SK-N-SH (cell line): ENCODE measurements around the gene SPATA13. TPM values are rescaled to one million over a fixed set of nuclear protein-coding genes. Genes with fewer than 3 reads are reported as not detected.
A peak's percentile ranks its signal among the peaks of the same experiment; 100 is the strongest.

Source experiments
- CTCF ChIA-PET: fragments of 300-600, 350-600 bp; formaldehyde crosslinking; extraction: SDS; loops from one replicate; lab custom pipeline; 2021; lab: Yijun Ruan, JAX
- POLR2A ChIA-PET: fragments of 350-600 bp; sonication (Branson Sonifier 250); formaldehyde crosslinking; extraction: SDS; loops from one replicate; lab custom pipeline; 2020; ENCODE audit warnings: antibody characterized with exemption, inconsistent platforms; lab: Yijun Ruan, JAX
- DNase-seq: peaks from one replicate; pipeline ENCODE4 v3.0.0; 2012
- H2AFZ ChIP-seq: fragments of 200-600 bp; sonication (generic); 2 replicates; pipeline ENCODE4 v1.8.1; 2016; ENCODE audit warnings: antibody characterized with exemption, mild to moderate bottlenecking, low read depth
- H3F3A ChIP-seq: fragments of 200-600 bp; sonication (generic); replicated peaks from 2 replicates; pipeline ENCODE3; 2016; ENCODE audit warnings: antibody characterized with exemption, mild to moderate bottlenecking; ENCODE audit not compliant: insufficient read depth
- H3K27ac ChIP-seq, 2 experiments: fragments of 200-500 bp in 1 of 2; fragments of 200-600 bp in 1 of 2; sonication (Bioruptor generic) in 1 of 2; sonication (generic), shearing (Covaris generic) in 1 of 2; 2 replicates each; pipeline versions ENCODE4 v1.5.1 to v1.6.1; 2014 to 2016; ENCODE audit warnings: low read depth in 2 of 2, inconsistent platforms in 1 of 2, low read length in 1 of 2, mild to moderate bottlenecking in 1 of 2, mixed read lengths in 1 of 2
- H3K27me3 ChIP-seq: fragments of 200-600 bp; sonication (generic), shearing (Covaris generic); 2 replicates; pipeline ENCODE4 v1.6.1; 2016; ENCODE audit warnings: mixed run types; ENCODE audit not compliant: insufficient read depth
- H3K36me3 ChIP-seq, 2 experiments: fragments of 200-500 bp in 1 of 2; fragments of 200-600 bp in 1 of 2; sonication (Bioruptor generic) in 1 of 2; sonication (generic) in 1 of 2; replicated peaks in 1 of 2; 2 replicates each; pipeline versions ENCODE3 to v1.5.1; 2014 to 2016; ENCODE audit warnings: low read length in 1 of 2, mild to moderate bottlenecking in 1 of 2; ENCODE audit not compliant: insufficient read depth in 2 of 2, control insufficient read depth in 1 of 2
- H3K4me1 ChIP-seq, 2 experiments: fragments of 200-500 bp in 1 of 2; fragments of 200-600 bp in 1 of 2; sonication (Bioruptor generic) in 1 of 2; sonication (generic), shearing (Covaris generic) in 1 of 2; 2 replicates each; pipeline versions ENCODE4 v1.5.1 to v1.6.1; 2014 to 2016; ENCODE audit warnings: low read depth in 1 of 2, low read length in 1 of 2, mixed run types in 1 of 2; ENCODE audit not compliant: insufficient read depth in 2 of 2, control insufficient read depth in 1 of 2
- H3K4me2 ChIP-seq: fragments of 200-600 bp; sonication (generic), shearing (Covaris generic); 2 replicates; pipeline ENCODE4 v1.6.1; 2017; ENCODE audit warnings: mixed run types
- H3K4me3 ChIP-seq, 2 experiments: fragments of 200-500 bp in 1 of 2; fragments of 200-600 bp in 1 of 2; sonication (Bioruptor generic) in 1 of 2; sonication (generic), shearing (Covaris generic) in 1 of 2; 2 replicates each; pipeline versions ENCODE4 v1.5.1 to v1.8.1; 2014 to 2016; ENCODE audit warnings: low read depth in 2 of 2, inconsistent platforms in 1 of 2, low read length in 1 of 2, mild to moderate bottlenecking in 1 of 2, mixed read lengths in 1 of 2, moderate library complexity in 1 of 2
- H3K79me2 ChIP-seq: fragments of 200-600 bp; sonication (generic); 2 replicates; pipeline ENCODE4 v1.8.1; 2017; ENCODE audit warnings: mild to moderate bottlenecking; ENCODE audit not compliant: insufficient read depth
- H3K9ac ChIP-seq: fragments of 200-600 bp; sonication (generic); 2 replicates; pipeline ENCODE4 v1.6.1; 2017; ENCODE audit warnings: mixed run types
- H3K9me2 ChIP-seq: fragments of 200-600 bp; sonication (generic); 2 replicates; pipeline ENCODE4 v1.6.1; 2017; ENCODE audit warnings: mixed run types
- H3K9me3 ChIP-seq: fragments of 200-600 bp; sonication (generic); 2 replicates; pipeline ENCODE4 v1.6.1; 2017; ENCODE audit warnings: mixed run types, mild to moderate bottlenecking, moderate library complexity
- H4K20me1 ChIP-seq: fragments of 200-600 bp; sonication (generic); 2 replicates; pipeline ENCODE4 v1.6.1; 2017; ENCODE audit warnings: mild to moderate bottlenecking, mixed run types; ENCODE audit not compliant: insufficient read depth
- CHD2 ChIP-seq: fragments of 150-350 bp; IDR thresholded peaks from 2 replicates; pipeline ENCODE4 v1.6.1; 2018; ENCODE audit warnings: low read length; ENCODE audit not compliant: partially characterized antibody
- ELF1 ChIP-seq: IDR thresholded peaks from 2 replicates; pipeline ENCODE4 v1.4.0; 2012
- EP300 ChIP-seq, 2 experiments: IDR thresholded peaks; 2 replicates each; pipeline versions ENCODE4 v1.4.0 to v1.6.1; 2012; ENCODE audit warnings: borderline replicate concordance in 1 of 2, low read depth in 1 of 2, low read length in 1 of 2
- EZH2phosphoT487 ChIP-seq: fragments of 200-600 bp; sonication (generic); IDR thresholded peaks from 2 replicates; pipeline ENCODE4 v1.6.1; 2017; ENCODE audit warnings: low read depth, mixed run types, mild to moderate bottlenecking, antibody characterized with exemption, moderate library complexity, borderline replicate concordance
- FOSL2 ChIP-seq: IDR thresholded peaks from 2 replicates; pipeline ENCODE4 v1.4.0; 2012; ENCODE audit warnings: low read depth, mild to moderate bottlenecking, moderate library complexity, borderline replicate concordance
- FOXJ3 ChIP-seq: sonication (generic); formaldehyde crosslinking; IDR thresholded peaks from 2 replicates; pipeline ENCODE4 v1.5.1; 2020; ENCODE audit warnings: mild to moderate bottlenecking, missing genetic modification reagents
- FOXM1 ChIP-seq: IDR thresholded peaks from 2 replicates; pipeline ENCODE4 v1.4.0; 2012; ENCODE audit warnings: low read depth, mild to moderate bottlenecking
- GABPA ChIP-seq: IDR thresholded peaks from 2 replicates; pipeline ENCODE4 v1.4.0; 2012; ENCODE audit warnings: low read depth, mild to moderate bottlenecking
- GATA2 ChIP-seq: sonication (generic); formaldehyde crosslinking; IDR thresholded peaks from 2 replicates; pipeline ENCODE4 v1.5.0; 2020; ENCODE audit warnings: mild to moderate bottlenecking, missing genetic modification reagents
- JUND ChIP-seq: IDR thresholded peaks from 2 replicates; pipeline ENCODE4 v1.4.0; 2012
- MEF2A ChIP-seq: IDR thresholded peaks from 2 replicates; pipeline ENCODE4 v1.4.0; 2012; ENCODE audit warnings: low read depth, borderline replicate concordance
- MXI1 ChIP-seq: IDR thresholded peaks from 2 replicates; pipeline ENCODE4 v1.6.1; 2012; ENCODE audit warnings: mild to moderate bottlenecking, low read depth, low read length, improper control_type of control experiment
- NFIC ChIP-seq: IDR thresholded peaks from 2 replicates; pipeline ENCODE4 v1.4.0; 2012; ENCODE audit warnings: borderline replicate concordance
- NRF1 ChIP-seq: IDR thresholded peaks from 2 replicates; pipeline ENCODE4 v1.6.1; 2012; ENCODE audit warnings: low read depth, mild to moderate bottlenecking, low read length
- PBX3 ChIP-seq: IDR thresholded peaks from 2 replicates; pipeline ENCODE4; 2012
- POLR2AphosphoS5 ChIP-seq: IDR thresholded peaks from 2 replicates; pipeline ENCODE4 v1.6.1; 2012; ENCODE audit warnings: low read depth, low read length
- RAD21 ChIP-seq: IDR thresholded peaks from 2 replicates; pipeline ENCODE4 v1.6.1; 2012; ENCODE audit warnings: mild to moderate bottlenecking, low read length
- SIN3A ChIP-seq: IDR thresholded peaks from 2 replicates; pipeline ENCODE4 v1.6.1; 2012; ENCODE audit warnings: low read depth, mild to moderate bottlenecking, low read length, moderate library complexity, borderline replicate concordance
- SMC3 ChIP-seq: IDR thresholded peaks from 2 replicates; pipeline ENCODE4 v1.6.1; 2012; ENCODE audit warnings: low read depth, low read length, improper control_type of control experiment
- TAF1 ChIP-seq: IDR thresholded peaks from 2 replicates; pipeline ENCODE4 v1.6.1; 2012; ENCODE audit warnings: low read depth, mild to moderate bottlenecking, low read length, moderate library complexity, borderline replicate concordance
- TCF12 ChIP-seq: IDR thresholded peaks from 2 replicates; pipeline ENCODE4 v1.4.0; 2012
- TEAD4 ChIP-seq: IDR thresholded peaks from 2 replicates; pipeline ENCODE4 v1.4.0; 2012; ENCODE audit warnings: mild to moderate bottlenecking, borderline replicate concordance; ENCODE audit not compliant: insufficient read depth
- USF1 ChIP-seq: IDR thresholded peaks from 2 replicates; pipeline ENCODE4 v1.4.0; 2012; ENCODE audit warnings: low read depth, borderline replicate concordance
- ZBTB33 ChIP-seq: IDR thresholded peaks from 2 replicates; pipeline ENCODE4 v1.4.0; 2012; ENCODE audit warnings: low read depth, borderline replicate concordance
- WGBS: methylation state at CpG from one replicate; pipeline ENCODE4 v1.1.6; 2017; ENCODE audit warnings: low lambda C conversion rate; 5-methylcytosine and 5-hydroxymethylcytosine counted together
- polyA plus RNA-seq, 3 experiments: library from polyadenylated mRNA; depleted of rRNA; stranded (reverse); fragments of >200 nt; gene quantifications; 2 replicates each; pipeline ENCODE4 v1.2.3, GENCODE V29; 2012
- TF ChIP-seq, protein P1 (sequence below): fragments of 200-600 bp; sonication (generic); IDR thresholded peaks from 2 replicates; pipeline ENCODE4 v1.6.1; 2017; ENCODE audit warnings: antibody characterized with exemption, mild to moderate bottlenecking, moderate library complexity
- TF ChIP-seq, protein P2 (sequence below): IDR thresholded peaks from 2 replicates; pipeline ENCODE4 v1.4.0; 2012; ENCODE audit warnings: low read depth
- TF ChIP-seq, protein P3 (sequence below): fragments of 150-350 bp; IDR thresholded peaks from 2 replicates; pipeline ENCODE4 v1.6.1; 2016; ENCODE audit warnings: mild to moderate bottlenecking, low read depth, low read length

SPATA13 gene
- polyA plus RNA-seq, 1 of the 3 experiments (the other 2 are of a cell fraction): 4.3 TPM

- Histone ChIP-seq H3K27me3 (no peaks in the 10 kb centered on the region), H3K79me2 (no peaks in the 10 kb centered on the region), H3K4me1 (peaks cover 0 to 5% of the 10 kb centered on the region in 2 experiments; a peak in 2 of 4 replicates), H3K9me2 (no peaks in the 10 kb centered on the region), H3K9me3 (no peaks in the 10 kb centered on the region), H3K36me3 (no peaks in the 10 kb centered on the region), H3K4me2 (no peak overlapping the region), H3F3A (no peaks in the 10 kb centered on the region), H3K9ac (no peak overlapping the region), H2AFZ (no peak overlapping the region), H4K20me1 (no peaks in the 10 kb centered on the region), H3K27ac (peak overlapping the region in 1 of 2 experiments; percentile 17; a peak in 1 of 4 replicates), H3K4me3 (no peak overlapping the region)
- CTCF ChIA-PET: interaction anchor here (0.6 to 1.8 kb wide), 6 partner anchors 11 to 286 kb away, joined by 3 to 4 read pairs (median 3); no protein-coding TSS in a partner anchor
- WGBS: 75% methylated on average over 7 of the region's 7 CpGs
- no peak for DNase-seq
- POLR2A ChIA-PET: no interaction called here
- no peak for TF ChIP-seq FOXM1
- TF ChIP-seq PBX3: peak; percentile 89
- peak; percentile 51; the same call in 1 of the 2 replicates for TF ChIP-seq TCF12
- TF ChIP-seq NRF1: no peak
- TF ChIP-seq, protein P1, sequence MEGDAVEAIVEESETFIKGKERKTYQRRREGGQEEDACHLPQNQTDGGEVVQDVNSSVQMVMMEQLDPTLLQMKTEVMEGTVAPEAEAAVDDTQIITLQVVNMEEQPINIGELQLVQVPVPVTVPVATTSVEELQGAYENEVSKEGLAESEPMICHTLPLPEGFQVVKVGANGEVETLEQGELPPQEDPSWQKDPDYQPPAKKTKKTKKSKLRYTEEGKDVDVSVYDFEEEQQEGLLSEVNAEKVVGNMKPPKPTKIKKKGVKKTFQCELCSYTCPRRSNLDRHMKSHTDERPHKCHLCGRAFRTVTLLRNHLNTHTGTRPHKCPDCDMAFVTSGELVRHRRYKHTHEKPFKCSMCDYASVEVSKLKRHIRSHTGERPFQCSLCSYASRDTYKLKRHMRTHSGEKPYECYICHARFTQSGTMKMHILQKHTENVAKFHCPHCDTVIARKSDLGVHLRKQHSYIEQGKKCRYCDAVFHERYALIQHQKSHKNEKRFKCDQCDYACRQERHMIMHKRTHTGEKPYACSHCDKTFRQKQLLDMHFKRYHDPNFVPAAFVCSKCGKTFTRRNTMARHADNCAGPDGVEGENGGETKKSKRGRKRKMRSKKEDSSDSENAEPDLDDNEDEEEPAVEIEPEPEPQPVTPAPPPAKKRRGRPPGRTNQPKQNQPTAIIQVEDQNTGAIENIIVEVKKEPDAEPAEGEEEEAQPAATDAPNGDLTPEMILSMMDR: no peak
- TF ChIP-seq FOXJ3: no peak
- TF ChIP-seq EZH2phosphoT487: no peak
- no peak for TF ChIP-seq ELF1
- peak; percentile 28; the same call in 1 of the 2 replicates for TF ChIP-seq JUND
- TF ChIP-seq TEAD4: no peak
- no peak for TF ChIP-seq USF1
- TF ChIP-seq, protein P2, sequence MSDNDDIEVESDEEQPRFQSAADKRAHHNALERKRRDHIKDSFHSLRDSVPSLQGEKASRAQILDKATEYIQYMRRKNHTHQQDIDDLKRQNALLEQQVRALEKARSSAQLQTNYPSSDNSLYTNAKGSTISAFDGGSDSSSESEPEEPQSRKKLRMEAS: no peak
- no peak for TF ChIP-seq MEF2A
- no peak for TF ChIP-seq SMC3
- TF ChIP-seq RAD21: no peak
- TF ChIP-seq, protein P3, sequence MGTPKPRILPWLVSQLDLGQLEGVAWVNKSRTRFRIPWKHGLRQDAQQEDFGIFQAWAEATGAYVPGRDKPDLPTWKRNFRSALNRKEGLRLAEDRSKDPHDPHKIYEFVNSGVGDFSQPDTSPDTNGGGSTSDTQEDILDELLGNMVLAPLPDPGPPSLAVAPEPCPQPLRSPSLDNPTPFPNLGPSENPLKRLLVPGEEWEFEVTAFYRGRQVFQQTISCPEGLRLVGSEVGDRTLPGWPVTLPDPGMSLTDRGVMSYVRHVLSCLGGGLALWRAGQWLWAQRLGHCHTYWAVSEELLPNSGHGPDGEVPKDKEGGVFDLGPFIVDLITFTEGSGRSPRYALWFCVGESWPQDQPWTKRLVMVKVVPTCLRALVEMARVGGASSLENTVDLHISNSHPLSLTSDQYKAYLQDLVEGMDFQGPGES: no peak
- TF ChIP-seq CHD2: no peak
- TF ChIP-seq SIN3A: no peak
- no peak for TF ChIP-seq POLR2AphosphoS5
- no peak for TF ChIP-seq GATA2 (CRISPR knock-in tag)
- TF ChIP-seq GABPA: no peak
- TF ChIP-seq ZBTB33: no peak
- no peak for TF ChIP-seq EP300 (IDR thresholded peaks at IDR 0.05; ENCODE audit: borderline replicate concordance in 1 of 2, low read depth in 1 of 2, low read length in 1 of 2)
- no peak for TF ChIP-seq MXI1
- peak; percentile 63; the same call in 1 of the 2 replicates for TF ChIP-seq NFIC
- no peak for TF ChIP-seq TAF1
- TF ChIP-seq FOSL2: peak; percentile 31; the same call in 1 of the 2 replicates
These were observed 47.5 kb downstream of the SPATA13 start for GRCh38 chr13:24207841-24208667.
